ENCODE results near the gene PAK5. TPM values are rescaled to one million over a fixed set of nuclear protein-coding genes. Genes with fewer than 3 reads are reported as not detected.

The PAK5 gene
- polyA plus RNA-seq, 2 of the 4 experiments (the other 2 are of a cell fraction): 0.01 TPM; not detected in 1

GRCh38 chr20:9491324-9491723 lies 347.6 kb downstream of the PAK5 start:
- 30% methylated on average over 1 of the region's 1 CpG for WGBS (ENCODE audit: missing lambda C conversion rate)
- Histone ChIP-seq H3K9me3 (no peaks in the 10 kb centered on the region), H3K4me3 (no peak overlapping the region), H3K27ac (no peak overlapping the region), H3K4me1 (no peaks in the 10 kb centered on the region), H3K4me2 (no peak overlapping the region)
- DNase-seq (ENCODE audit: low read depth in 1 of 2, low spot score in 1 of 2) (no peak), ATAC-seq (no peak), FAIRE-seq (peak; percentile 76)
- ChIA-PET CTCF (interaction anchor here (0.6 to 1.1 kb wide), 2 partner anchors 39 to 661 kb away, joined by 3 to 4 read pairs; no protein-coding TSS in a partner anchor), POLR2A (no interaction called here)
- TF ChIP-seq ESRRA (IDR thresholded peaks at IDR 0.05; ENCODE audit: borderline replicate concordance, low read length): no peak
- TF ChIP-seq NFE2L2 (conservative IDR thresholded peaks at IDR 0.05; ENCODE audit: low read length): no peak
- TF ChIP-seq NR3C1 (IDR thresholded peaks at IDR 0.05): no peak

GRCh38 chr20:9490631-9491030 lies 348.2 kb downstream of the PAK5 start:
- CTCF ChIA-PET: interaction anchor here (1.1 kb wide), 1 partner anchor 38 kb away, joined by 3 read pairs; no protein-coding TSS in a partner anchor
- H3K9me3 ChIP-seq: no peaks in the 10 kb centered on the region
- 89% methylated on average over 3 of the region's 3 CpGs for WGBS (ENCODE audit: missing lambda C conversion rate)
- H3K4me2 ChIP-seq: no peak overlapping the region
- FAIRE-seq (no peak), ATAC-seq (no peak), DNase-seq (ENCODE audit: low read depth in 1 of 2, low spot score in 1 of 2) (no peak)
- H3K4me3 ChIP-seq: no peak overlapping the region
- no peaks in the 10 kb centered on the region for H3K4me1 ChIP-seq
- TF ChIP-seq ZFP36 (IDR thresholded peaks at IDR 0.05; ENCODE audit: borderline replicate concordance, partially characterized antibody) (no peak), FOSB (CRISPR knock-in tag; IDR thresholded peaks at IDR 0.05) (no peak), E2F6 (IDR thresholded peaks at IDR 0.05; ENCODE audit: borderline replicate concordance, low read depth) (no peak)
- H3K27ac ChIP-seq: no peak overlapping the region
- POLR2A ChIA-PET: no interaction called here

- WGBS (ENCODE audit: missing lambda C conversion rate): 73% methylated on average over 3 of the region's 3 CpGs
- no peaks in the 10 kb centered on the region for H3K9me3 ChIP-seq
- ChIA-PET CTCF (interaction anchor here (1.1 kb wide), 1 partner anchor 38 kb away, joined by 3 read pairs; no protein-coding TSS in a partner anchor), POLR2A (no interaction called here)
- H3K4me1 ChIP-seq: no peaks in the 10 kb centered on the region
- TF ChIP-seq MAZ (IDR thresholded peaks at IDR 0.05; ENCODE audit: borderline replicate concordance, low read depth, low read length) (no peak), MYC (IDR thresholded peaks at IDR 0.05; ENCODE audit: borderline replicate concordance, low read length) (no peak), CEBPB (IDR thresholded peaks at IDR 0.05) (no peak), HDAC2 (IDR thresholded peaks at IDR 0.05) (no peak), TP53 (CRISPR knock-in tag; IDR thresholded peaks at IDR 0.05) (no peak), JUN (IDR thresholded peaks at IDR 0.05) (no peak), MAFK (IDR thresholded peaks at IDR 0.05; ENCODE audit: partially characterized antibody) (no peak)
- TF ChIP-seq, protein P1, sequence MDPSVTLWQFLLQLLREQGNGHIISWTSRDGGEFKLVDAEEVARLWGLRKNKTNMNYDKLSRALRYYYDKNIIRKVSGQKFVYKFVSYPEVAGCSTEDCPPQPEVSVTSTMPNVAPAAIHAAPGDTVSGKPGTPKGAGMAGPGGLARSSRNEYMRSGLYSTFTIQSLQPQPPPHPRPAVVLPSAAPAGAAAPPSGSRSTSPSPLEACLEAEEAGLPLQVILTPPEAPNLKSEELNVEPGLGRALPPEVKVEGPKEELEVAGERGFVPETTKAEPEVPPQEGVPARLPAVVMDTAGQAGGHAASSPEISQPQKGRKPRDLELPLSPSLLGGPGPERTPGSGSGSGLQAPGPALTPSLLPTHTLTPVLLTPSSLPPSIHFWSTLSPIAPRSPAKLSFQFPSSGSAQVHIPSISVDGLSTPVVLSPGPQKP (IDR thresholded peaks at IDR 0.05; ENCODE audit: low read depth, low read length): no peak
- peak; percentile 76 for FAIRE-seq
- no peak overlapping the region for H3K27ac ChIP-seq
- no peak for DNase-seq (ENCODE audit: low read depth in 1 of 2, low spot score in 1 of 2)
- ATAC-seq: no peak
- no peak overlapping the region for H3K4me2 ChIP-seq
- H3K4me3 ChIP-seq: no peak overlapping the region
These were observed 348.7 kb downstream of the PAK5 start for GRCh38 chr20:9490161-9490560.

- no peaks in the 10 kb centered on the region for H3K4me1 ChIP-seq
- WGBS (ENCODE audit: missing lambda C conversion rate): 22% methylated on average over 2 of the region's 2 CpGs
- FAIRE-seq (no peak), ATAC-seq (no peak), DNase-seq (ENCODE audit: low read depth in 1 of 2, low spot score in 1 of 2) (no peak)
- H3K27ac ChIP-seq: no peak overlapping the region
- TF ChIP-seq HEYL (CRISPR knock-in tag; IDR thresholded peaks at IDR 0.05): no peak
- TF ChIP-seq REST (IDR thresholded peaks at IDR 0.05): no peak
- no peak for TF ChIP-seq HOXA7 (CRISPR knock-in tag; IDR thresholded peaks at IDR 0.05)
- TF ChIP-seq ESRRA (IDR thresholded peaks at IDR 0.05; ENCODE audit: borderline replicate concordance, low read length): no peak
- TF ChIP-seq, protein P2, sequence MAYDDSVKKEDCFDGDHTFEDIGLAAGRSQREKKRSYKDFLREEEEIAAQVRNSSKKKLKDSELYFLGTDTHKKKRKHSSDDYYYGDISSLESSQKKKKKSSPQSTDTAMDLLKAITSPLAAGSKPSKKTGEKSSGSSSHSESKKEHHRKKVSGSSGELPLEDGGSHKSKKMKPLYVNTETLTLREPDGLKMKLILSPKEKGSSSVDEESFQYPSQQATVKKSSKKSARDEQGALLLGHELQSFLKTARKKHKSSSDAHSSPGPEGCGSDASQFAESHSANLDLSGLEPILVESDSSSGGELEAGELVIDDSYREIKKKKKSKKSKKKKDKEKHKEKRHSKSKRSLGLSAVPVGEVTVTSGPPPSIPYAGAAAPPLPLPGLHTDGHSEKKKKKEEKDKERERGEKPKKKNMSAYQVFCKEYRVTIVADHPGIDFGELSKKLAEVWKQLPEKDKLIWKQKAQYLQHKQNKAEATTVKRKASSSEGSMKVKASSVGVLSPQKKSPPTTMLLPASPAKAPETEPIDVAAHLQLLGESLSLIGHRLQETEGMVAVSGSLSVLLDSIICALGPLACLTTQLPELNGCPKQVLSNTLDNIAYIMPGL (CRISPR knock-in tag; IDR thresholded peaks at IDR 0.05; ENCODE audit: borderline replicate concordance): no peak
- no peak for TF ChIP-seq NR3C1 (IDR thresholded peaks at IDR 0.05)
- TF ChIP-seq CHD4 (IDR thresholded peaks at IDR 0.05; ENCODE audit: borderline replicate concordance): no peak
- TF ChIP-seq, protein P3, sequence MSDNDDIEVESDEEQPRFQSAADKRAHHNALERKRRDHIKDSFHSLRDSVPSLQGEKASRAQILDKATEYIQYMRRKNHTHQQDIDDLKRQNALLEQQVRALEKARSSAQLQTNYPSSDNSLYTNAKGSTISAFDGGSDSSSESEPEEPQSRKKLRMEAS (IDR thresholded peaks at IDR 0.05): no peak
- TF ChIP-seq SMC3 (IDR thresholded peaks at IDR 0.05): no peak
- ChIA-PET POLR2A (no interaction called here), CTCF (interaction anchor here (1.1 kb wide), 1 partner anchor 80 kb away, joined by 3 read pairs; no protein-coding TSS in a partner anchor)
- H3K9me3 ChIP-seq: no peaks in the 10 kb centered on the region
- H3K4me3 ChIP-seq: no peak overlapping the region
- no peak overlapping the region for H3K4me2 ChIP-seq
These were observed 350.8 kb downstream of the PAK5 start for GRCh38 chr20:9488063-9488462.
